ENCODE measurements around the gene OCSTAMP. TPM values are rescaled to one million over a fixed set of nuclear protein-coding genes. Genes with fewer than 3 reads are reported as not detected.

OCSTAMP gene
- total and polyA plus RNA-seq, 10 of the 15 experiments (the other 5 are each of a cell fraction or from before 2014, with no cell fraction given), result 0.09 to 0.46 (median 0.22) TPM; not detected in 2

DNA sequence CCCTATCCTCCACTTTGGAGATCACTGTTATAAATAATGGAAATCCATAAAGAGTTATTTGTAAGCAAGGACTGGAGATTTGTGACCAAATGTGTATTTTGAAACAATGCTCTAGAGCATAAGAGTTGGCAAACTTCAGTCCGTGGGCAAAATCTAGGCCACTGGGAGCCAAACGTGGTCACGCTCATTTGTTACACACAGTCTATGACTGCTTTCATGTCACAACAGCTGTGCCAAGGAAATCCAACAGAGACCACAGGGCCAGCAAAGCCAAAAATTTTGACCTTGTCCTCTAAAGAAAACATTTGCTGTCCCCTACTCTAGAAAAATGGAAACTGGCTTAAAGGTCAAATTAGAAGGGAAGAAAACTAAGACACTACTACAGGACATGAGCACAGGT, 44.9 kb downstream of the OCSTAMP start:
- H3K4me2 ChIP-seq (ENCODE audit: control insufficient read depth, insufficient read depth), result no peak overlapping the region
- peaks cover 11% of the 10 kb centered on the region for H3K9me3 ChIP-seq (replicated peaks; ENCODE audit: control insufficient read depth, insufficient read depth, low read length)
- no peak for DNase-seq (ENCODE audit: low read depth, low spot score)
- no TSS peak for BruUV-seq (replicated peaks)
- no peaks in the 10 kb centered on the region for H3K79me2 ChIP-seq (ENCODE audit: control insufficient read depth, insufficient read depth, low read length)
- no peak overlapping the region for H3K27ac ChIP-seq (ENCODE audit: control insufficient read depth, insufficient read depth)
- ChIA-PET CTCF (interaction anchor here (0.6 kb wide), 1 partner anchor 40 kb away, joined by 3 read pairs; no protein-coding TSS in a partner anchor), POLR2A (no interaction called here), RAD21 (ENCODE audit: unreplicated experiment) (interaction anchor here (1.1 kb wide), 1 partner anchor 10 kb away, joined by 3 read pairs; no protein-coding TSS in a partner anchor), SMC1A (ENCODE audit: uncharacterized antibody, unreplicated experiment) (no interaction called here)
- ATAC-seq, result no peak
- no peak overlapping the region for H3K9ac ChIP-seq (ENCODE audit: control insufficient read depth, insufficient read depth, low read length)
- intact Hi-C loops (cut with micrococcal nuclease; ENCODE audit: unreplicated experiment), result no loop called here
- H3K4me1 ChIP-seq (ENCODE audit: control insufficient read depth, insufficient read depth, low read length), result no peaks in the 10 kb centered on the region
- no peaks in the 10 kb centered on the region; a peak in 1 of 4 replicates for H3K27me3 ChIP-seq (replicated peaks in 1 of 2; ENCODE audit: control insufficient read depth in 2 of 2, insufficient read depth in 2 of 2, low read length in 1 of 2)
- H4K20me1 ChIP-seq (ENCODE audit: control insufficient read depth, insufficient read depth), result no peaks in the 10 kb centered on the region
- no peak overlapping the region for H2AFZ ChIP-seq (ENCODE audit: control insufficient read depth, low read depth, low read length)
- H3K36me3 ChIP-seq (ENCODE audit: control insufficient read depth in 2 of 2, insufficient read depth in 2 of 2, low read length in 1 of 2), result no peaks in the 10 kb centered on the region
- in situ Hi-C loops (cut with MboI), result no loop called here
- H3K4me3 ChIP-seq, result no peak overlapping the region
- WGBS (ENCODE audit: insufficient coverage, insufficient replicate concordance, low lambda C conversion rate, missing lambda C conversion rate), result 0% methylated on average over 3 of the region's 3 CpGs
- FAIRE-seq, result no peak
- TF ChIP-seq PAX5 (IDR thresholded peaks at IDR 0.05; ENCODE audit: borderline replicate concordance, low read depth, low read length), result no peak
- no peak for TF ChIP-seq SIN3A (IDR thresholded peaks at IDR 0.05; ENCODE audit: low read depth, low read length)
- TF ChIP-seq SP1 (IDR thresholded peaks at IDR 0.05; ENCODE audit: low read depth, low read length), result no peak
- TF ChIP-seq GABPA (IDR thresholded peaks at IDR 0.05; ENCODE audit: low read depth), result no peak
- no peak for TF ChIP-seq NR2F1 (conservative IDR thresholded peaks at IDR 0.05)
- TF ChIP-seq, protein P1, sequence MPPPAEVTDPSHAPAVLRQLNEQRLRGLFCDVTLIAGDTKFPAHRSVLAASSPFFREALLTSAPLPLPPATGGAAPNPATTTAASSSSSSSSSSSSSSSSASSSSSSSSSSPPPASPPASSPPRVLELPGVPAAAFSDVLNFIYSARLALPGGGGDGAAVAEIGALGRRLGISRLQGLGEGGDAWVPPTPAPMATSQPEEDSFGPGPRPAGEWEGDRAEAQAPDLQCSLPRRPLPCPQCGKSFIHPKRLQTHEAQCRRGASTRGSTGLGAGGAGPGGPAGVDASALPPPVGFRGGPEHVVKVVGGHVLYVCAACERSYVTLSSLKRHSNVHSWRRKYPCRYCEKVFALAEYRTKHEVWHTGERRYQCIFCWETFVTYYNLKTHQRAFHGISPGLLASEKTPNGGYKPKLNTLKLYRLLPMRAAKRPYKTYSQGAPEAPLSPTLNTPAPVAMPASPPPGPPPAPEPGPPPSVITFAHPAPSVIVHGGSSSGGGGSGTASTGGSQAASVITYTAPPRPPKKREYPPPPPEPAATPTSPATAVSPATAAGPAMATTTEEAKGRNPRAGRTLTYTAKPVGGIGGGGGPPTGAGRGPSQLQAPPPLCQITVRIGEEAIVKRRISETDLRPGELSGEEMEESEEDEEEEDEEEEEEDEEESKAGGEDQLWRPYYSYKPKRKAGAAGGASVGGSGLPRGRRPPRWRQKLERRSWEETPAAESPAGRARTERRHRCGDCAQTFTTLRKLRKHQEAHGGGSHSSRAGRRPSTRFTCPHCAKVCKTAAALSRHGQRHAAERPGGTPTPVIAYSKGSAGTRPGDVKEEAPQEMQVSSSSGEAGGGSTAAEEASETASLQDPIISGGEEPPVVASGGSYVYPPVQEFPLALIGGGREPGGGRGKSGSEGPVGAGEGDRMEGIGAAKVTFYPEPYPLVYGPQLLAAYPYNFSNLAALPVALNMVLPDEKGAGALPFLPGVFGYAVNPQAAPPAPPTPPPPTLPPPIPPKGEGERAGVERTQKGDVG (CRISPR knock-in tag; IDR thresholded peaks at IDR 0.05), result no peak
- TF ChIP-seq, protein P2, sequence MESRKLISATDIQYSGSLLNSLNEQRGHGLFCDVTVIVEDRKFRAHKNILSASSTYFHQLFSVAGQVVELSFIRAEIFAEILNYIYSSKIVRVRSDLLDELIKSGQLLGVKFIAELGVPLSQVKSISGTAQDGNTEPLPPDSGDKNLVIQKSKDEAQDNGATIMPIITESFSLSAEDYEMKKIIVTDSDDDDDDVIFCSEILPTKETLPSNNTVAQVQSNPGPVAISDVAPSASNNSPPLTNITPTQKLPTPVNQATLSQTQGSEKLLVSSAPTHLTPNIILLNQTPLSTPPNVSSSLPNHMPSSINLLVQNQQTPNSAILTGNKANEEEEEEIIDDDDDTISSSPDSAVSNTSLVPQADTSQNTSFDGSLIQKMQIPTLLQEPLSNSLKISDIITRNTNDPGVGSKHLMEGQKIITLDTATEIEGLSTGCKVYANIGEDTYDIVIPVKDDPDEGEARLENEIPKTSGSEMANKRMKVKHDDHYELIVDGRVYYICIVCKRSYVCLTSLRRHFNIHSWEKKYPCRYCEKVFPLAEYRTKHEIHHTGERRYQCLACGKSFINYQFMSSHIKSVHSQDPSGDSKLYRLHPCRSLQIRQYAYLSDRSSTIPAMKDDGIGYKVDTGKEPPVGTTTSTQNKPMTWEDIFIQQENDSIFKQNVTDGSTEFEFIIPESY (IDR thresholded peaks at IDR 0.05), result no peak
- TF ChIP-seq CREB1 (IDR thresholded peaks at IDR 0.05; ENCODE audit: low read depth), result no peak
- TF ChIP-seq MEF2A (IDR thresholded peaks at IDR 0.05; ENCODE audit: insufficient read depth, low read depth, low read length), result no peak
- TF ChIP-seq, protein P3, sequence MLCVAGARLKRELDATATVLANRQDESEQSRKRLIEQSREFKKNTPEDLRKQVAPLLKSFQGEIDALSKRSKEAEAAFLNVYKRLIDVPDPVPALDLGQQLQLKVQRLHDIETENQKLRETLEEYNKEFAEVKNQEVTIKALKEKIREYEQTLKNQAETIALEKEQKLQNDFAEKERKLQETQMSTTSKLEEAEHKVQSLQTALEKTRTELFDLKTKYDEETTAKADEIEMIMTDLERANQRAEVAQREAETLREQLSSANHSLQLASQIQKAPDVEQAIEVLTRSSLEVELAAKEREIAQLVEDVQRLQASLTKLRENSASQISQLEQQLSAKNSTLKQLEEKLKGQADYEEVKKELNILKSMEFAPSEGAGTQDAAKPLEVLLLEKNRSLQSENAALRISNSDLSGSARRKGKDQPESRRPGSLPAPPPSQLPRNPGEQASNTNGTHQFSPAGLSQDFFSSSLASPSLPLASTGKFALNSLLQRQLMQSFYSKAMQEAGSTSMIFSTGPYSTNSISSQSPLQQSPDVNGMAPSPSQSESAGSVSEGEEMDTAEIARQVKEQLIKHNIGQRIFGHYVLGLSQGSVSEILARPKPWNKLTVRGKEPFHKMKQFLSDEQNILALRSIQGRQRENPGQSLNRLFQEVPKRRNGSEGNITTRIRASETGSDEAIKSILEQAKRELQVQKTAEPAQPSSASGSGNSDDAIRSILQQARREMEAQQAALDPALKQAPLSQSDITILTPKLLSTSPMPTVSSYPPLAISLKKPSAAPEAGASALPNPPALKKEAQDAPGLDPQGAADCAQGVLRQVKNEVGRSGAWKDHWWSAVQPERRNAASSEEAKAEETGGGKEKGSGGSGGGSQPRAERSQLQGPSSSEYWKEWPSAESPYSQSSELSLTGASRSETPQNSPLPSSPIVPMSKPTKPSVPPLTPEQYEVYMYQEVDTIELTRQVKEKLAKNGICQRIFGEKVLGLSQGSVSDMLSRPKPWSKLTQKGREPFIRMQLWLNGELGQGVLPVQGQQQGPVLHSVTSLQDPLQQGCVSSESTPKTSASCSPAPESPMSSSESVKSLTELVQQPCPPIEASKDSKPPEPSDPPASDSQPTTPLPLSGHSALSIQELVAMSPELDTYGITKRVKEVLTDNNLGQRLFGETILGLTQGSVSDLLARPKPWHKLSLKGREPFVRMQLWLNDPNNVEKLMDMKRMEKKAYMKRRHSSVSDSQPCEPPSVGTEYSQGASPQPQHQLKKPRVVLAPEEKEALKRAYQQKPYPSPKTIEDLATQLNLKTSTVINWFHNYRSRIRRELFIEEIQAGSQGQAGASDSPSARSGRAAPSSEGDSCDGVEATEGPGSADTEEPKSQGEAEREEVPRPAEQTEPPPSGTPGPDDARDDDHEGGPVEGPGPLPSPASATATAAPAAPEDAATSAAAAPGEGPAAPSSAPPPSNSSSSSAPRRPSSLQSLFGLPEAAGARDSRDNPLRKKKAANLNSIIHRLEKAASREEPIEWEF (IDR thresholded peaks at IDR 0.05; ENCODE audit: insufficient replicate concordance, low read depth, low read length), result no peak
- TF ChIP-seq BMI1 (IDR thresholded peaks at IDR 0.05; ENCODE audit: borderline replicate concordance), result no peak
- TF ChIP-seq HDGF (IDR thresholded peaks at IDR 0.05), result no peak
- TF ChIP-seq, protein P4, sequence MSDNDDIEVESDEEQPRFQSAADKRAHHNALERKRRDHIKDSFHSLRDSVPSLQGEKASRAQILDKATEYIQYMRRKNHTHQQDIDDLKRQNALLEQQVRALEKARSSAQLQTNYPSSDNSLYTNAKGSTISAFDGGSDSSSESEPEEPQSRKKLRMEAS (IDR thresholded peaks at IDR 0.05; ENCODE audit: low read depth, low read length), result no peak
- no peak for TF ChIP-seq MYC (IDR thresholded peaks at IDR 0.05; ENCODE audit: insufficient read depth, insufficient read length, insufficient replicate concordance, low read length, severe bottlenecking)
- TF ChIP-seq SPI1 (IDR thresholded peaks at IDR 0.05; ENCODE audit: borderline replicate concordance, insufficient read depth, low read depth, low read length), result no peak
